Measurements from ENCODE around the gene ADD1. TPM values are rescaled to one million over a fixed set of nuclear protein-coding genes. Genes with fewer than 3 reads are reported as not detected.
A peak's percentile ranks its signal among the peaks of the same experiment; 100 is the strongest.

The ADD1 gene
- polyA plus RNA-seq, 3 donors = 76.1 to 122 (median 103) TPM

GRCh38 chr4:2796849-2797544 lies 46.6 kb upstream of the ADD1 start:
- 90% methylated on average over 12 of the region's 13 CpGs for WGBS (ENCODE audit: insufficient coverage)
- Histone ChIP-seq H3K9ac (ENCODE audit: insufficient read depth, low read length, poor library complexity, severe bottlenecking) (peak overlapping the region; percentile 96), H3K36me3 (replicated peaks in 1 of 2; ENCODE audit: control insufficient read depth in 1 of 2, insufficient read depth in 2 of 2, low read length in 2 of 2) (peaks cover 17 to 22% of the 10 kb centered on the region in 2 donors), H3K9me3 (replicated peaks in 1 of 2; ENCODE audit: control insufficient read depth in 1 of 2, insufficient read depth in 1 of 2, low read length in 2 of 2) (no peaks in the 10 kb centered on the region), H3K4me2 (replicated peaks; ENCODE audit: extremely low read depth, low read length, poor library complexity, severe bottlenecking) (peak overlapping the region; percentile 98), H2AFZ (ENCODE audit: insufficient read depth, low read depth, low read length, poor library complexity, severe bottlenecking) (no peak overlapping the region), H4K20me1 (ENCODE audit: insufficient read depth, low read length) (peaks cover 86% of the 10 kb centered on the region), H3K79me2 (ENCODE audit: insufficient read depth, low read length) (peaks cover 91% of the 10 kb centered on the region), H3K4me1 (ENCODE audit: control insufficient read depth in 1 of 2, insufficient read depth in 2 of 2, low read length in 2 of 2) (peaks cover 82 to 92% of the 10 kb centered on the region in 2 donors), H3K27me3 (ENCODE audit: control insufficient read depth in 2 of 2, insufficient read depth in 2 of 2, low read length in 2 of 2) (no peaks in the 10 kb centered on the region), H3K27ac (ENCODE audit: low read depth in 1 of 2, low read length in 2 of 2) (peak overlapping the region; percentile 99 to 100), H3K4me3 (replicated peaks in 1 of 3; ENCODE audit: low read depth in 2 of 3, low read length in 3 of 3) (peak overlapping the region in 2 of 3 experiments; percentile 86 to 99)
- H3K36me3 Mint-ChIP-seq = peaks cover 34 to 53% of the 10 kb centered on the region in 2 donors
- H3K4me3 Mint-ChIP-seq = peak overlapping the region; percentile 96 to 97
- no peak for TF ChIP-seq CTCF (IDR thresholded peaks at IDR 0.05)
- DNase-seq = peak in 2 of 3 donors; percentile 4 to 8
- H3K9me3 Mint-ChIP-seq = no peaks in the 10 kb centered on the region
- H3K27me3 Mint-ChIP-seq (ENCODE audit: low read depth in 3 of 3) = peaks cover 0 to 4% (median 2%) of the 10 kb centered on the region in 3 donors
- peaks cover 64% of the 10 kb centered on the region for H3K4me1 Mint-ChIP-seq
- intact Hi-C loops (cut with micrococcal nuclease) = loop anchor here (5.0 kb wide), 3 partner anchors 35 to 45 kb away; partner anchors contain the start of genes ADD1 (in 1 of the 2) and TNIP2 (in 1 of the 2)
- peak overlapping the region; percentile 97 to 99 (median 99) for H3K27ac Mint-ChIP-seq

GRCh38 chr4:2797545-2798305 lies 45.9 kb upstream of the ADD1 start:
- peak overlapping the region; percentile 99 to 100 for H3K27ac ChIP-seq (ENCODE audit: low read depth in 1 of 2, low read length in 2 of 2)
- TF ChIP-seq CTCF (IDR thresholded peaks at IDR 0.05) = no peak
- H3K79me2 ChIP-seq (ENCODE audit: insufficient read depth, low read length) = peaks cover 98% of the 10 kb centered on the region
- H3K27me3 Mint-ChIP-seq (ENCODE audit: low read depth in 3 of 3) = peaks cover 0 to 4% (median 2%) of the 10 kb centered on the region in 3 donors
- H3K9me3 ChIP-seq (replicated peaks in 1 of 2; ENCODE audit: control insufficient read depth in 1 of 2, insufficient read depth in 1 of 2, low read length in 2 of 2) = no peaks in the 10 kb centered on the region
- no peaks in the 10 kb centered on the region for H3K9me3 Mint-ChIP-seq
- DNase-seq = peak in 1 of 3 donors; percentile 40
- H3K4me2 ChIP-seq (replicated peaks; ENCODE audit: extremely low read depth, low read length, poor library complexity, severe bottlenecking) = peak overlapping the region; percentile 98
- H3K4me1 Mint-ChIP-seq = peaks cover 63% of the 10 kb centered on the region
- peak overlapping the region; percentile 71 to 99 (median 86) for H3K4me3 ChIP-seq (replicated peaks in 1 of 3; ENCODE audit: low read depth in 2 of 3, low read length in 3 of 3)
- 15% methylated on average over 20 of the region's 23 CpGs for WGBS (ENCODE audit: insufficient coverage)
- no peaks in the 10 kb centered on the region for H3K27me3 ChIP-seq (ENCODE audit: control insufficient read depth in 2 of 2, insufficient read depth in 2 of 2, low read length in 2 of 2)
- H3K27ac Mint-ChIP-seq = peak overlapping the region; percentile 97 to 99 (median 99)
- H3K4me3 Mint-ChIP-seq = peak overlapping the region; percentile 96 to 97
- H3K4me1 ChIP-seq (ENCODE audit: control insufficient read depth in 1 of 2, insufficient read depth in 2 of 2, low read length in 2 of 2) = peaks cover 81 to 92% of the 10 kb centered on the region in 2 donors
- H3K36me3 ChIP-seq (replicated peaks in 1 of 2; ENCODE audit: control insufficient read depth in 1 of 2, insufficient read depth in 2 of 2, low read length in 2 of 2) = peaks cover 19 to 23% of the 10 kb centered on the region in 2 donors
- no peak overlapping the region for H2AFZ ChIP-seq (ENCODE audit: insufficient read depth, low read depth, low read length, poor library complexity, severe bottlenecking)
- intact Hi-C loops (cut with micrococcal nuclease) = loop anchor here (2.0 to 5.0 kb wide), 4 partner anchors 13 to 45 kb away; partner anchors contain the start of genes ADD1 (in 1 of the 2) and TNIP2 (in 1 of the 2)
- peaks cover 36 to 55% of the 10 kb centered on the region in 2 donors for H3K36me3 Mint-ChIP-seq
- H3K9ac ChIP-seq (ENCODE audit: insufficient read depth, low read length, poor library complexity, severe bottlenecking) = peak overlapping the region; percentile 96
- H4K20me1 ChIP-seq (ENCODE audit: insufficient read depth, low read length) = peaks cover 90% of the 10 kb centered on the region
